Measurements from ENCODE around the gene MYO1E.

Gene MYO1E

GRCh38 chr15:59371458-59372351, 966 bp downstream of the MYO1E start:
- peak overlapping the region; percentile 90 for H3K27ac ChIP-seq
- no peak for DNase-seq
- H3K27me3 ChIP-seq (replicated peaks): no peaks in the 10 kb centered on the region

DNA sequence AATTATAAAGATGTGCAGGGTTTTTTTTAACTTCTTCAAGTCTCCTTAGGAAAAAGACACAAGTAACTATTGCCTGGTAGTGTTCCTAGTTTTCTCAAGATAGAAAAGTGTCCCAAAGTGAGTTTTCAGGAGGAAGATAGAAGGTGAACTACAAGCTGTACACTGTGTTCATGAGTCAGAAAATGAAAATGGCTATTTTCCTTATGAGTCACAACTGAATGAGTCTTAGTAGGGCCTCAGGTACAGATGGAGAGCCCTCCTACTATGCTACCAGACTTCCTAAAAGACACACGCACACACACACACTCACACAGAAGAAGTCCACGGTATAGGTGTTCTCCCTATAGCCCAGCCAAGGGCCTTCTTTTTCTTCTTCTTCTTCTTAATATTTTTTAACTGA, 3.1 kb downstream of the MYO1E start:
- Histone ChIP-seq H3K27ac (no peak overlapping the region), H3K36me3 (replicated peaks) (no peaks in the 10 kb centered on the region), H3K27me3 (replicated peaks) (no peaks in the 10 kb centered on the region), H3K4me3 (ENCODE audit: low read depth, low read length) (no peak overlapping the region)
- no peak for TF ChIP-seq CTCF (IDR thresholded peaks at IDR 0.05; ENCODE audit: low read depth, low read length, missing control alignments)
- no peak for DNase-seq
- in situ Hi-C loops (cut with HindIII; ENCODE audit: low pct_ligation_motif_present, low sequenced_read_pairs): no loop called here

More at GRCh38 chr15:59371458-59372351, 966 bp downstream of the MYO1E start:
- in situ Hi-C loops (cut with HindIII; ENCODE audit: low pct_ligation_motif_present, low sequenced_read_pairs): no loop called here
- H3K36me3 ChIP-seq (replicated peaks): no peaks in the 10 kb centered on the region
- peak overlapping the region; percentile 85 for H3K4me3 ChIP-seq (ENCODE audit: low read depth, low read length)
- TF ChIP-seq CTCF (IDR thresholded peaks at IDR 0.05; ENCODE audit: low read depth, low read length, missing control alignments): no peak

DNA sequence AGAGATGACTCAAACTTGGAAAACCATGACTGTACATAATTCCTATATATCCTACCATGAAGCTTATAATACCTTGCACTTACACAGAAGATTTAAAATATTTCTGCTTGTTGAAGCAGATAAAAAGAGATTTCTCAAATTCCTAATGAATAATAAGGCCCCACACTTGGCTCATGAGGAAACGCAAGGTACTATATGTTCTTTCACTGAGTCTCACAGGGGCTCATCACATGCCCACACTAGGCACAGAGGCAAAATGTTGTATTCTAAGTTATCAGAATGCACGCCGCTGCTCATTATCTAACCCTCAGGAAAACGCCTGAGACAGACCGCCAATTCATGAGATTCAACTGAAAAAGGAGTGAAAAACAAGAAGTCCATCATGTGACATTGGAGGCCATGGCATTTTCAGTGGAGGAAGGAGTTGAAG, 5.6 kb downstream of the MYO1E start:
- no peak for DNase-seq
- Histone ChIP-seq H3K27ac (no peak overlapping the region), H3K36me3 (replicated peaks) (no peaks in the 10 kb centered on the region), H3K4me3 (ENCODE audit: low read depth, low read length) (no peak overlapping the region), H3K27me3 (replicated peaks) (no peaks in the 10 kb centered on the region)
- in situ Hi-C loops (cut with HindIII; ENCODE audit: low pct_ligation_motif_present, low sequenced_read_pairs): no loop called here
- TF ChIP-seq CTCF (IDR thresholded peaks at IDR 0.05; ENCODE audit: low read depth, low read length, missing control alignments): no peak

- DNase-seq: no peak
- Histone ChIP-seq H3K27ac (no peak overlapping the region), H3K36me3 (replicated peaks) (no peaks in the 10 kb centered on the region), H3K27me3 (replicated peaks) (no peaks in the 10 kb centered on the region), H3K4me3 (ENCODE audit: low read depth, low read length) (no peak overlapping the region)
- TF ChIP-seq CTCF (IDR thresholded peaks at IDR 0.05; ENCODE audit: low read depth, low read length, missing control alignments): no peak
- in situ Hi-C loops (cut with HindIII; ENCODE audit: low pct_ligation_motif_present, low sequenced_read_pairs): no loop called here
Observed at GRCh38 chr15:59366333-59367021, 6.2 kb downstream of the MYO1E start.

GRCh38 chr15:59364248-59364647, 8.4 kb downstream of the MYO1E start:
- TF ChIP-seq CTCF (IDR thresholded peaks at IDR 0.05; ENCODE audit: low read depth, low read length, missing control alignments): no peak
- Histone ChIP-seq H3K36me3 (replicated peaks) (no peaks in the 10 kb centered on the region), H3K4me3 (ENCODE audit: low read depth, low read length) (no peak overlapping the region), H3K27me3 (replicated peaks) (no peaks in the 10 kb centered on the region), H3K27ac (no peak overlapping the region)
- in situ Hi-C loops (cut with HindIII; ENCODE audit: low pct_ligation_motif_present, low sequenced_read_pairs): no loop called here
- DNase-seq: peak; percentile 61
